Measurements from ENCODE around the gene CCDC188. TPM values are rescaled to one million over a fixed set of nuclear protein-coding genes. Genes with fewer than 3 reads are reported as not detected.

Gene CCDC188
- total and polyA plus RNA-seq, 2 of the 4 experiments (the other 2 are of a cell fraction), result 0.10 TPM; not detected in 1

GRCh38 chr22:20145206-20145831 lies 5.5 kb downstream of the CCDC188 start:
- Histone ChIP-seq H2AK5ac (ENCODE audit: low read depth, low read length) (no peak overlapping the region), H3K9me1 (ENCODE audit: insufficient read depth, low read length) (peaks cover 11% of the 10 kb centered on the region; the same call in 1 of the 2 replicates), H3K4ac (ENCODE audit: low read depth, low read length) (no peak overlapping the region), H2AFZ (replicated peaks; ENCODE audit: low read length, poor library complexity) (no peak overlapping the region), H3K23ac (ENCODE audit: low read depth, low read length) (no peak overlapping the region), H3K36me3 (ENCODE audit: control insufficient read depth, insufficient read depth, low read length) (peaks cover 13% of the 10 kb centered on the region; the same call in 1 of the 2 replicates), H4K8ac (ENCODE audit: low read depth in 2 of 2, low read length in 2 of 2) (no peak overlapping the region), H4K5ac (ENCODE audit: low read depth, low read length) (no peak overlapping the region), H3K9me3 (ENCODE audit: control insufficient read depth, insufficient read depth, low read length) (no peaks in the 10 kb centered on the region), H2BK120ac (ENCODE audit: low read depth, low read length) (no peak overlapping the region), H3K27me3 (ENCODE audit: control insufficient read depth, insufficient read depth, low read length) (no peaks in the 10 kb centered on the region), H3K18ac (ENCODE audit: low read depth, low read length) (no peak overlapping the region), H3K4me3 (ENCODE audit: insufficient read depth, low read depth, low read length) (no peak overlapping the region), H3K4me1 (ENCODE audit: control insufficient read depth, insufficient read depth, low read length) (peaks cover 16% of the 10 kb centered on the region), H3K9ac (ENCODE audit: low read depth, low read length) (no peak overlapping the region), H2BK5ac (ENCODE audit: low read depth, low read length, poor library complexity, severe bottlenecking) (no peak overlapping the region), H4K20me1 (ENCODE audit: insufficient read depth, low read length) (peaks cover 16% of the 10 kb centered on the region), H2AK9ac (replicated peaks; ENCODE audit: low read depth, low read length, poor library complexity) (no peak overlapping the region), H3K27ac (ENCODE audit: insufficient read depth, low read length) (no peak overlapping the region), H3K14ac (replicated peaks; ENCODE audit: low read depth, low read length) (no peak overlapping the region), H3K4me2 (ENCODE audit: low read depth, low read length) (no peak overlapping the region), H4K91ac (ENCODE audit: insufficient read depth, low read depth, low read length) (no peak overlapping the region), H3K56ac (ENCODE audit: extremely low read depth, insufficient read depth, low read length) (no peak overlapping the region), H2BK15ac (ENCODE audit: low read depth, low read length) (no peak overlapping the region), H2BK20ac (ENCODE audit: low read depth, low read length) (no peak overlapping the region), H3K79me1 (ENCODE audit: low read depth in 1 of 2, low read length in 2 of 2) (peaks cover 8 to 32% of the 10 kb centered on the region in 2 experiments; a peak in 3 of 4 replicates)
- intact Hi-C loops (cut with micrococcal nuclease), result no loop called here
- dilution Hi-C loops (cut with HindIII; ENCODE audit: low sequenced_read_pairs, unreplicated experiment), result no loop called here
- no peak for ATAC-seq (ENCODE audit: low read depth)
- BruUV-seq (replicated peaks), result no TSS peak
- no peak for DNase-seq
- ChIA-PET POLR2A (ENCODE audit: unreplicated experiment) (no interaction called here), CTCF (no interaction called here)
- in situ Hi-C loops (cut with MboI; ENCODE audit: low sequenced_read_pairs), result no loop called here
- WGBS, 2 experiments (ENCODE audit: extremely low coverage in 2 of 2, insufficient read length in 1 of 2), result 94% methylated on average over 9 of the region's 22 CpGs; no CpG with 5 or more reads in 1 of the 2 experiments
- TF ChIP-seq MAZ (IDR thresholded peaks at IDR 0.05; ENCODE audit: borderline replicate concordance, low read depth, low read length) (no peak), MAFK (IDR thresholded peaks at IDR 0.05; ENCODE audit: low read depth, low read length) (no peak), BHLHE40 (IDR thresholded peaks at IDR 0.05; ENCODE audit: low read depth, low read length) (no peak), CEBPB (IDR thresholded peaks at IDR 0.05; ENCODE audit: low read depth, low read length) (no peak), POLR2A (IDR thresholded peaks at IDR 0.05; ENCODE audit: low read depth, low read length) (no peak), RFX5 (IDR thresholded peaks at IDR 0.05; ENCODE audit: low read depth, low read length) (no peak), SMC3 (IDR thresholded peaks at IDR 0.05; ENCODE audit: low read depth, low read length) (no peak), MXI1 (IDR thresholded peaks at IDR 0.05; ENCODE audit: borderline replicate concordance, low read depth, low read length) (no peak), NFE2L2 (IDR thresholded peaks at IDR 0.05; ENCODE audit: low read depth, low read length) (no peak), CHD1 (IDR thresholded peaks at IDR 0.05; ENCODE audit: low read depth, low read length) (no peak), FOS (IDR thresholded peaks at IDR 0.05; ENCODE audit: low read depth, low read length) (no peak), RCOR1 (IDR thresholded peaks at IDR 0.05; ENCODE audit: insufficient replicate concordance, low read length) (no peak), ELK1 (IDR thresholded peaks at IDR 0.05; ENCODE audit: borderline replicate concordance, low read depth, low read length) (no peak), RAD21 (IDR thresholded peaks at IDR 0.05; ENCODE audit: low read length) (no peak)
- TF ChIP-seq, protein P1, sequence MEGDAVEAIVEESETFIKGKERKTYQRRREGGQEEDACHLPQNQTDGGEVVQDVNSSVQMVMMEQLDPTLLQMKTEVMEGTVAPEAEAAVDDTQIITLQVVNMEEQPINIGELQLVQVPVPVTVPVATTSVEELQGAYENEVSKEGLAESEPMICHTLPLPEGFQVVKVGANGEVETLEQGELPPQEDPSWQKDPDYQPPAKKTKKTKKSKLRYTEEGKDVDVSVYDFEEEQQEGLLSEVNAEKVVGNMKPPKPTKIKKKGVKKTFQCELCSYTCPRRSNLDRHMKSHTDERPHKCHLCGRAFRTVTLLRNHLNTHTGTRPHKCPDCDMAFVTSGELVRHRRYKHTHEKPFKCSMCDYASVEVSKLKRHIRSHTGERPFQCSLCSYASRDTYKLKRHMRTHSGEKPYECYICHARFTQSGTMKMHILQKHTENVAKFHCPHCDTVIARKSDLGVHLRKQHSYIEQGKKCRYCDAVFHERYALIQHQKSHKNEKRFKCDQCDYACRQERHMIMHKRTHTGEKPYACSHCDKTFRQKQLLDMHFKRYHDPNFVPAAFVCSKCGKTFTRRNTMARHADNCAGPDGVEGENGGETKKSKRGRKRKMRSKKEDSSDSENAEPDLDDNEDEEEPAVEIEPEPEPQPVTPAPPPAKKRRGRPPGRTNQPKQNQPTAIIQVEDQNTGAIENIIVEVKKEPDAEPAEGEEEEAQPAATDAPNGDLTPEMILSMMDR (conservative IDR thresholded peaks at IDR 0.05; ENCODE audit: low read depth, low read length), result no peak
- TF ChIP-seq, protein P2, sequence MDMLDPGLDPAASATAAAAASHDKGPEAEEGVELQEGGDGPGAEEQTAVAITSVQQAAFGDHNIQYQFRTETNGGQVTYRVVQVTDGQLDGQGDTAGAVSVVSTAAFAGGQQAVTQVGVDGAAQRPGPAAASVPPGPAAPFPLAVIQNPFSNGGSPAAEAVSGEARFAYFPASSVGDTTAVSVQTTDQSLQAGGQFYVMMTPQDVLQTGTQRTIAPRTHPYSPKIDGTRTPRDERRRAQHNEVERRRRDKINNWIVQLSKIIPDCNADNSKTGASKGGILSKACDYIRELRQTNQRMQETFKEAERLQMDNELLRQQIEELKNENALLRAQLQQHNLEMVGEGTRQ (IDR thresholded peaks at IDR 0.05; ENCODE audit: low read depth, low read length), result no peak
